Urinary bladder (tissue), 4 donors: ENCODE data around the gene PDE8B. TPM values are rescaled to one million over a fixed set of nuclear protein-coding genes. Genes with fewer than 3 reads are reported as not detected.

Experiments used
- DNase-seq: peaks from one replicate; pipeline ENCODE4 v3.0.0-alpha.2; 2015; ENCODE audit errors: extremely low spot score
- H3K27ac ChIP-seq: one replicate; pipeline ENCODE4 v1.5.1; 2013; ENCODE audit warnings: low read depth, mild to moderate bottlenecking, moderate library complexity
- H3K36me3 ChIP-seq: one replicate; pipeline ENCODE4 v1.6.1; 2013; ENCODE audit warnings: mild to moderate bottlenecking, moderate library complexity; ENCODE audit not compliant: insufficient read depth
- H3K4me1 ChIP-seq: one replicate; pipeline ENCODE4 v1.6.1; 2013; ENCODE audit warnings: mild to moderate bottlenecking, moderate library complexity; ENCODE audit not compliant: insufficient read depth
- H3K4me3 ChIP-seq: one replicate; pipeline ENCODE4 v1.5.1; 2013; ENCODE audit warnings: low read depth, low read length
- WGBS: extraction: QIAGEN DNeasy Blood & Tissue Kit; methylation state at CpG from one replicate; pipeline ENCODE4 v1.1.7; 2013; 5-methylcytosine and 5-hydroxymethylcytosine counted together
- polyA plus RNA-seq: library from polyadenylated mRNA; stranded (reverse); fragments of 200-250 nt; gene quantifications from one replicate; pipeline ENCODE4 v1.2.3, GENCODE V29; 2013
- total RNA-seq: library from RNA; depleted of rRNA; stranded (reverse); fragments of >200 nt; gene quantifications from one replicate; pipeline ENCODE4 v1.2.3, GENCODE V29; 2014
- donor health status: healthy with polysubstance abuse.
- donor health status: healthy.

PDE8B gene
- total and polyA plus RNA-seq, 2 donors: 2.4 to 2.9 TPM

GRCh38 chr5:77301447-77301883, 91.0 kb downstream of the PDE8B start:
- Histone ChIP-seq H3K36me3 (no peaks in the 10 kb centered on the region), H3K4me1 (no peaks in the 10 kb centered on the region), H3K4me3 (no peak overlapping the region), H3K27ac (no peak overlapping the region)
- 20% methylated on average over 4 of the region's 4 CpGs for WGBS
- no peak for DNase-seq

DNA sequence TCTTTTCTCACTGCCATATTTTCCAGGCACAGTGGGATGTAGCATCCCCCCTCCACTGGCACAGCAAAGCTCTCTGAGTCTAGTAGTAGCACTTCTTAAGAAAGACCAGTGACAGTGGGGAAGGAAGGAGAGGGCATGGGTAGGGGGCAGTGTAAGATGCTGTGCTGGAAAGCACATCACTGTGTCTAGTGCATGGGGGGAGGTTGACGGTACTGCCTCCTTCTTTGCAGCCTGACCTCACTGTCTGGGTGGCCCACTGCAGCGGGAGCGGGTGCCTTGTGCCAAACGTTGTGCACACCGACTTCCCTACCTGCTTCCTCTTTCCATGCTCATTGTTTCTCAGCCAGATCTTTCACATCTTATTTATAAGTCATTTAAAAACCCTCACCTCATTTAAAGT, 91.8 kb downstream of the PDE8B start:
- H3K36me3 ChIP-seq: no peaks in the 10 kb centered on the region
- H3K4me3 ChIP-seq: no peak overlapping the region
- no peak overlapping the region for H3K27ac ChIP-seq
- H3K4me1 ChIP-seq: no peaks in the 10 kb centered on the region
- 75% methylated on average over 5 of the region's 5 CpGs for WGBS
- no peak for DNase-seq

DNA sequence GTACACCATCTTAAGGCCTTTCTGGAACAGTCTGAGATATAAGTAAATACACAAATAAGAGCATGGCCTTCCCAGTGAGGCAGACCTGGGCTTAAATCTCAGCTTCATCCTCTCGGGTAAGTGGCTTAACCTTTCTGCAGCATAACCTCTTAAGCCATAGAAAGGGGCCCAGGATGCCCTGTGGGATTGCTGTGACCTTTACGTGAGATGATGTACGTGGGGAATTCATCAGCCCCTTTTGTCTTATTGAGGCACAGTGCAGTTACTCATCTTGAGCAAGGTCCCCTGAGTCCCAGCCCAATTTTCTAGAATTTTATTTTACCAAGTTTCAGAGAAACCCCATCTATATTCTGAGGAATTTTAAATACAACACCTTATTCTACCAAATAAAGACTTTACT, 92.2 kb downstream of the PDE8B start:
- Histone ChIP-seq H3K4me3 (no peak overlapping the region), H3K36me3 (no peaks in the 10 kb centered on the region), H3K4me1 (no peaks in the 10 kb centered on the region), H3K27ac (no peak overlapping the region)
- 93% methylated on average over 3 of the region's 3 CpGs for WGBS
- DNase-seq: no peak

DNA sequence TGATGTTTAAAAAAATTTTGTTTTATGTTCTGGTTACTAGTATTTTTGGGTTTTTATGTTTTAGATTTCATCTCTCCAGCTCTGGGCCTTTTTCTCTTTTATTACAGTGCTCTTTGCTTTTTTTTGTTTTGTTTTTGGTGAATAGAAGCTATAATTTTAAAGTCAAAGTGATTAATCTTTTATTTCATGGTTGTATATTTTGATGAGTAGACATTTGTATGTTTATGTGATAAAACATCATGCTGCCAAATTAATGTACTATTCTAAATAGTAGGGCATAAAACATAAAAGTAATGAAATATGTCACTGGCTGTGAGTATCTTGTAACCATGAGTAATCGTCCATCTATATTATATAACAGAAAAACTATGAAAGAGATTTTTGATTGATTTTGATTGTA, 93.9 kb downstream of the PDE8B start:
- no peak for DNase-seq
- 89% methylated on average over 1 of the region's 1 CpG for WGBS
- H3K36me3 ChIP-seq: no peaks in the 10 kb centered on the region
- no peak overlapping the region for H3K27ac ChIP-seq
- H3K4me3 ChIP-seq: no peak overlapping the region
- H3K4me1 ChIP-seq: no peaks in the 10 kb centered on the region

DNA sequence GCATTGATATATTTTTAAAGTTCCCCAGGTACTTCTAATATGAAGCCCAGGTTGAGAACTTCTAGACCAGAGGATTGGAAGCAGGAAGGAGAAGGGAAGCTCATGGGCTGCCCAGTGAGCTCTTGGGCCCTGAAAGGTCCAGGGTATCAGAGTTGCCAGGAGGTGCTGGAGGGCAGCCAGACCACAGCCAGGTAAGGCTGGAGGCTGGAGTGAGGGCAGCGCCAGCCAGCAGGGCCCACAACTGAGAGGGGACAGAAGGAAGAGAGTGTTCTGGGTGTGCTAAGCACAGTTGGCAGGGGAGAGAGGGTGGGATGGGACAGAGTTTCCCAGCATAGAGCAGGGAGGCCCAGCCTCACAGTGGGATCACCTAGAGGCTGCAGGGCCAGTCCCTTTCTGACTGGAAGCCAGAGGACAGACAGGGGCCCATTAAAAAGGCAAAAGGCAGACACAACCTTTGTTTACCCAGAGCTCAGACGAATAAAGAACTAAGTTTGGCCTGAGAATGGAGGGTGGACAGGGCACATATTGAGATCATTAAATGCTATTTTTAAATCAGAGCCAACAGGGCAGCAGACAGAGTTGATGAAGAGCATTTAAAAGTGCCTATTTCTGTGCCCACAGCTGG, 94.9 kb downstream of the PDE8B start:
- Histone ChIP-seq H3K4me3 (no peak overlapping the region), H3K27ac (no peak overlapping the region), H3K4me1 (no peaks in the 10 kb centered on the region), H3K36me3 (no peaks in the 10 kb centered on the region)
- WGBS: 61% methylated on average over 2 of the region's 2 CpGs
- DNase-seq: no peak

GRCh38 chr5:77305956-77306355, 95.5 kb downstream of the PDE8B start:
- no peak overlapping the region for H3K27ac ChIP-seq
- no peaks in the 10 kb centered on the region for H3K36me3 ChIP-seq
- WGBS: 38% methylated on average over 3 of the region's 3 CpGs
- no peak for DNase-seq
- H3K4me1 ChIP-seq: no peaks in the 10 kb centered on the region
- no peak overlapping the region for H3K4me3 ChIP-seq

- Histone ChIP-seq H3K4me1 (no peaks in the 10 kb centered on the region), H3K27ac (no peak overlapping the region), H3K36me3 (no peaks in the 10 kb centered on the region), H3K4me3 (no peak overlapping the region)
- no peak for DNase-seq
- 48% methylated on average over 6 of the region's 6 CpGs for WGBS
Observed at GRCh38 chr5:77306531-77306930, 96.1 kb downstream of the PDE8B start.

- H3K36me3 ChIP-seq: no peaks in the 10 kb centered on the region
- no peaks in the 10 kb centered on the region for H3K4me1 ChIP-seq
- WGBS: 83% methylated on average over 12 of the region's 12 CpGs
- DNase-seq: no peak
- H3K27ac ChIP-seq: no peak overlapping the region
- H3K4me3 ChIP-seq: no peak overlapping the region
Observed at GRCh38 chr5:77308154-77308960, 97.9 kb downstream of the PDE8B start.

DNA sequence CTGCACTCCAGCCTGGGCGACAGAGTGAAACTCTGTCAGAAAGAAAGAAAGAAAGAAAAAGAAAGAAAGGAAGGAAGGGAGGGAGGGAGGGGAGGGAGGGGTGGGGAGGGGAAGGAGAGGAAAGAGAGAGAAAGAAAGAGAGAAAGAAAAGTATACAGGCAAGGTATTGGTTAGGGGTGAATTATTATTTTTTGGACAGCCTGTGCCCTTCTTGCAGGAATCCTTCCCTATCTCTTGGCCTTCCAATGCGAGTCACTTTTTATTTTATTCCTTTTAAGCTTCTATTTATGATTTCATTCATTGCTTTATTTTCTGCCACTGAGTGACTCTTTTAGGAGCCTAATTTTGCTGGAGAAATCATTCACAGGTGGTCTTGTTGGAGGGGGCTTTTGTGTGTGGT, 98.7 kb downstream of the PDE8B start:
- WGBS: 92% methylated on average over 2 of the region's 2 CpGs
- Histone ChIP-seq H3K4me1 (no peaks in the 10 kb centered on the region), H3K27ac (no peak overlapping the region), H3K36me3 (no peaks in the 10 kb centered on the region), H3K4me3 (no peak overlapping the region)
- no peak for DNase-seq

DNA sequence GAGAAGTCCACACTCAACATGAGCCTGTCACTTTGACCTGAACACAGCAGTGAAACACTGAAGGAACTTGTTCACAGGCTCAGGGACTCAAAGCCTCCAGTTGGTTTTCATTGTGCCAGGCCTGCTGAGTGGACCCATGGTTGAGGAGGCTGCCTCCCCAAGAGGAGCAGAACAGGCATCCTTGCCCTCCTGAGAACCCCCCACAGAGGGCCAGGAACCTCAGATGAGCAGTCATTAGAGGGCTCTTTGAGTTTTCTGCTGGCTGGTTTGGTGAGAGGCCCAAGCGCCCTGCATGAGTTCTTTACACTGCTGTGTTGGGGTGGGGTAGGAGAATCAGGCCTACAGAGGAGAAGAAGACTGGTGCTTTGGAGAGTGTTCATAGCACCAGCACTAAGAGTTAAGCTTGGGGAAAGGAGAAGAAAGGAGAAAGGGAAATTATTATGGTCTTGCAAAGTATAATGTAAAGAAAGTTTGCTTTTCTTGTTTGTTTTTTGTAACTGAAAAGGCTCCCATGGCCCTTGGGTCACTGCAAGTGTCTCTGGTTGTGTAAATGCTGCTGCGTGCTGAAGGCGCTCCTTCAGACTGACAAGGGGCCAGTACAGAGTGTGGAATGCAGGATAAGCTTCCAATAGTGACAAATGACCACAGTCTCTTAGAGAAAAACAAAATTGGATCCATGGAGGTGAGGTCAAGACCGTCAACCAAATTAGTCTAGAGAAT, 100.2 kb downstream of the PDE8B start:
- DNase-seq: no peak

GRCh38 chr5:77311214-77311571, 100.7 kb downstream of the PDE8B start:
- WGBS: 74% methylated on average over 1 of the region's 1 CpG
- Histone ChIP-seq H3K4me1 (no peaks in the 10 kb centered on the region), H3K36me3 (no peaks in the 10 kb centered on the region), H3K27ac (no peak overlapping the region), H3K4me3 (no peak overlapping the region)
- DNase-seq: no peak

More for the DNA sequence above, 100.2 kb downstream of the PDE8B start:
- 93% methylated on average over 4 of the region's 4 CpGs for WGBS
- Histone ChIP-seq H3K4me1 (no peaks in the 10 kb centered on the region), H3K36me3 (no peaks in the 10 kb centered on the region), H3K27ac (no peak overlapping the region), H3K4me3 (no peak overlapping the region)

- H3K36me3 ChIP-seq: no peaks in the 10 kb centered on the region
- H3K4me3 ChIP-seq: no peak overlapping the region
- WGBS: 77% methylated on average over 1 of the region's 1 CpG
- H3K27ac ChIP-seq: no peak overlapping the region
- no peak for DNase-seq
- H3K4me1 ChIP-seq: no peaks in the 10 kb centered on the region
Observed at GRCh38 chr5:77312413-77312812, 101.9 kb downstream of the PDE8B start.

- H3K4me1 ChIP-seq: no peaks in the 10 kb centered on the region
- H3K27ac ChIP-seq: no peak overlapping the region
Observed at GRCh38 chr5:77316871-77317661, 106.6 kb downstream of the PDE8B start.

More at GRCh38 chr5:77316871-77317661, 106.6 kb downstream of the PDE8B start:
- no peak for DNase-seq
- WGBS: 72% methylated on average over 1 of the region's 1 CpG
- Histone ChIP-seq H3K36me3 (no peaks in the 10 kb centered on the region), H3K4me3 (no peak overlapping the region)
